ENCODE data around the gene TRAK1.
A peak's percentile ranks its signal among the peaks of the same experiment; 100 is the strongest.

TRAK1 gene

GRCh38 chr3:42175386-42176240 lies 84.5 kb downstream of the TRAK1 start:
- Histone ChIP-seq H3K27ac (ENCODE audit: low read depth, low read length) (no peak overlapping the region), H3K4me3 (ENCODE audit: low read depth in 1 of 2, low read length in 2 of 2) (no peak overlapping the region), H3K4me1 (ENCODE audit: control insufficient read depth in 1 of 2, insufficient read depth in 2 of 2, low read length in 2 of 2) (peaks cover 29 to 30% of the 10 kb centered on the region in 2 donors), H3K36me3 (ENCODE audit: control insufficient read depth in 1 of 2, insufficient read depth in 2 of 2, low read length in 2 of 2) (peaks cover 0 to 12% of the 10 kb centered on the region in 2 donors), H3K9me3 (ENCODE audit: control insufficient read depth in 1 of 2, low read length in 2 of 2) (no peaks in the 10 kb centered on the region), H3K27me3 (ENCODE audit: control insufficient read depth in 1 of 2, insufficient read depth in 2 of 2, low read length in 2 of 2) (no peaks in the 10 kb centered on the region), H3K9ac (ENCODE audit: low read depth in 1 of 2, low read length in 2 of 2) (no peak overlapping the region)

DNA sequence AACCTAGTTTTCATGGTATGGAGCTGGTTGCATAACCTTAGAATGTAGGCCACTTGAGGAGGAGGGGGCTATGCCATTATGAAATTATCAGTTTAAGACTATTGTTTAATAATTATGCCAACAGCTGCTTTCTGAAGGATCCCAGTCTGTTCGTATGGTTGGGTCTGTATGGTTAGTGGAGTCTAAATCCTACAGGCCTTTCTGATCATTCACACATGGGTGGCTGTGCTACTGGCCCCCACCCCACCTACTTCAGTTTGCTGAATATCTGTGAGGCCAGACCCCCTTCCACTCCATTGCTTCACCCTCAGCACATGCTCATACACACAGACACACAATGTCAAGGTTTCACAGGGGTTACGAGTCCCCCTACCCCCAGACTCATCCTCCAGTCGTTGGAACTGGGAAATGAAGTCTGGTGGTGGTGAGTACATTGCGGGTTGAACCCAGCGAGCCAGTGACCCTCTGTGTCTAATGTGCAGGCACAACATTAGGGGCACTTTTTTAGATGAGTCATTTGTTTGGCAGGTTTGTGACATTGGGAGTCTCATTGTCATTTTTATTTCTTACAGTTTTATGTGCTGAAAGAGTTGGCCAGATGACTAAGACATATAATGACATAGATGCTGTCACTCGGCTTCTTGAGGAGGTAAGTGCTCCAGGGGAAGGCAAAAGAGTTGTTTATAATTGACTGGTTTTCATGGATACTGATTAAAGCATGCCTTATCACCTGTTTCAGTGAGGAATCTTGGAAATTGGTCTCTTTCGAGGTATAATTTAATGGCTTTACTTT lies 85.3 kb downstream of the TRAK1 start:
- no peaks in the 10 kb centered on the region for H3K27me3 ChIP-seq (ENCODE audit: control insufficient read depth in 1 of 2, insufficient read depth in 2 of 2, low read length in 2 of 2)
- no peak overlapping the region for H3K9ac ChIP-seq (ENCODE audit: low read depth in 1 of 2, low read length in 2 of 2)
- H3K4me3 ChIP-seq (ENCODE audit: low read depth in 1 of 2, low read length in 2 of 2): no peak overlapping the region
- H3K9me3 ChIP-seq (ENCODE audit: control insufficient read depth in 1 of 2, low read length in 2 of 2): no peaks in the 10 kb centered on the region
- H3K4me1 ChIP-seq (ENCODE audit: control insufficient read depth in 1 of 2, insufficient read depth in 2 of 2, low read length in 2 of 2): peaks cover 36 to 37% of the 10 kb centered on the region in 2 donors
- H3K27ac ChIP-seq (ENCODE audit: low read depth, low read length): no peak overlapping the region
- peaks cover 0 to 12% of the 10 kb centered on the region in 2 donors for H3K36me3 ChIP-seq (ENCODE audit: control insufficient read depth in 1 of 2, insufficient read depth in 2 of 2, low read length in 2 of 2)

- no peak overlapping the region for H3K9ac ChIP-seq (ENCODE audit: low read depth in 1 of 2, low read length in 2 of 2)
- H3K27ac ChIP-seq (ENCODE audit: low read depth, low read length): no peak overlapping the region
- H3K4me3 ChIP-seq (ENCODE audit: low read depth in 1 of 2, low read length in 2 of 2): no peak overlapping the region
- H3K9me3 ChIP-seq (ENCODE audit: control insufficient read depth in 1 of 2, low read length in 2 of 2): no peaks in the 10 kb centered on the region
- H3K4me1 ChIP-seq (ENCODE audit: control insufficient read depth in 1 of 2, insufficient read depth in 2 of 2, low read length in 2 of 2): peaks cover 41 to 42% of the 10 kb centered on the region in 2 donors
- H3K27me3 ChIP-seq (ENCODE audit: control insufficient read depth in 1 of 2, insufficient read depth in 2 of 2, low read length in 2 of 2): no peaks in the 10 kb centered on the region
- peaks cover 0 to 12% of the 10 kb centered on the region in 2 donors for H3K36me3 ChIP-seq (ENCODE audit: control insufficient read depth in 1 of 2, insufficient read depth in 2 of 2, low read length in 2 of 2)
Observed at GRCh38 chr3:42177068-42177800, 86.1 kb downstream of the TRAK1 start.

- H3K9me3 ChIP-seq (ENCODE audit: control insufficient read depth in 1 of 2, low read length in 2 of 2): no peaks in the 10 kb centered on the region
- H3K4me3 ChIP-seq (ENCODE audit: low read depth in 1 of 2, low read length in 2 of 2): no peak overlapping the region
Observed at GRCh38 chr3:42177801-42178150, 86.6 kb downstream of the TRAK1 start.

GRCh38 chr3:42179110-42179725 lies 88.1 kb downstream of the TRAK1 start:
- no peaks in the 10 kb centered on the region for H3K9me3 ChIP-seq (ENCODE audit: control insufficient read depth in 1 of 2, low read length in 2 of 2)
- peaks cover 42 to 47% of the 10 kb centered on the region in 2 donors for H3K4me1 ChIP-seq (ENCODE audit: control insufficient read depth in 1 of 2, insufficient read depth in 2 of 2, low read length in 2 of 2)
- H3K27ac ChIP-seq (ENCODE audit: low read depth, low read length): peak overlapping the region; percentile 70
- peak overlapping the region in 1 of 2 donors; percentile 52 for H3K9ac ChIP-seq (ENCODE audit: low read depth in 1 of 2, low read length in 2 of 2)
- no peaks in the 10 kb centered on the region for H3K27me3 ChIP-seq (ENCODE audit: control insufficient read depth in 1 of 2, insufficient read depth in 2 of 2, low read length in 2 of 2)
- H3K36me3 ChIP-seq (ENCODE audit: control insufficient read depth in 1 of 2, insufficient read depth in 2 of 2, low read length in 2 of 2): peaks cover 0 to 12% of the 10 kb centered on the region in 2 donors
- H3K4me3 ChIP-seq (ENCODE audit: low read depth in 1 of 2, low read length in 2 of 2): peak overlapping the region; percentile 22 to 46

More at GRCh38 chr3:42177801-42178150, 86.6 kb downstream of the TRAK1 start:
- Histone ChIP-seq H3K4me1 (ENCODE audit: control insufficient read depth in 1 of 2, insufficient read depth in 2 of 2, low read length in 2 of 2) (peaks cover 42 to 45% of the 10 kb centered on the region in 2 donors), H3K36me3 (ENCODE audit: control insufficient read depth in 1 of 2, insufficient read depth in 2 of 2, low read length in 2 of 2) (peaks cover 0 to 12% of the 10 kb centered on the region in 2 donors), H3K27me3 (ENCODE audit: control insufficient read depth in 1 of 2, insufficient read depth in 2 of 2, low read length in 2 of 2) (no peaks in the 10 kb centered on the region), H3K9ac (ENCODE audit: low read depth in 1 of 2, low read length in 2 of 2) (no peak overlapping the region), H3K27ac (ENCODE audit: low read depth, low read length) (no peak overlapping the region)

DNA sequence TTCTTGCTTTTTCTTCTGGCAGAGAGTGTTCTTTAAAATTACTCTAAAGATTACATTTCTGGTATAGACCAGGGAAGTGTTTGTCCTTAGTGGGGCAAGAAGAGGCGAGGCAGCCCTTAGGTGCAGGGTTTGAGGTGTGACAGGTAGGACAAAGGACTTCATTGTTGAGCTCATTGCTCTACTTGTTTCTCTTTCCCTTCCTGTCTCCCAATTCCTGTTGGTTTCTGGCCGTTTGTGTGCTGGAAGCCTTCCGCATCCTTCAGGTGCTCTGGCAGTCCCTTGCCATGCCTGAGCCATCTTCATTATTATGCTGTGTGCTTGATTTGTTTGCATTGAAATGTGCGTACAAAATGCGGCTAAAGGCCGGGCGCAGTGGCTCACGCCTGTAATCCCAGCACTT lies 89.7 kb downstream of the TRAK1 start:
- H3K4me1 ChIP-seq (ENCODE audit: control insufficient read depth in 1 of 2, insufficient read depth in 2 of 2, low read length in 2 of 2): peaks cover 42 to 48% of the 10 kb centered on the region in 2 donors
- peak overlapping the region; percentile 58 for H3K27ac ChIP-seq (ENCODE audit: low read depth, low read length)
- H3K36me3 ChIP-seq (ENCODE audit: control insufficient read depth in 1 of 2, insufficient read depth in 2 of 2, low read length in 2 of 2): peaks cover 5 to 19% of the 10 kb centered on the region in 2 donors
- H3K9me3 ChIP-seq (ENCODE audit: control insufficient read depth in 1 of 2, low read length in 2 of 2): no peaks in the 10 kb centered on the region
- H3K4me3 ChIP-seq (ENCODE audit: low read depth in 1 of 2, low read length in 2 of 2): no peak overlapping the region
- no peaks in the 10 kb centered on the region for H3K27me3 ChIP-seq (ENCODE audit: control insufficient read depth in 1 of 2, insufficient read depth in 2 of 2, low read length in 2 of 2)
- H3K9ac ChIP-seq (ENCODE audit: low read depth in 1 of 2, low read length in 2 of 2): peak overlapping the region; percentile 17 to 20

DNA sequence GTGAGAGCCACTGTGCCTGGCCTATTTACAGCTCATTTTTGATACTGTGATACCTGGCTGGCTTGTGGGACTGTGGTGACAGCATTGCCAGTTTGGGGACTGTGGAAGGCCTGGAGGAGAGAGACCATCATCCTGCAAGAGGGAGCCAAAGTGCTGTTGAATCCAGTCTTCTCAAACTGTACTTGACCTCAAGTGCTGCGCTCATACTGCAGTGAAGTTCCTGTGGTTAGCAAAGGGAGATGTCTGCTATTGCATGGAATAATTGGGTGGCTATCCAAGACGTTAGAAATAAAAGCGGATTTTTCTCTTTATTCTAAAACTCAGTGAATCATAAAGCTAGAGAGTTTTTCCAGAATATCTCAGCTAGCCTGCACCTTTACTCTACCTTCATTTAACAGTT lies 91.4 kb downstream of the TRAK1 start:
- Histone ChIP-seq H3K36me3 (ENCODE audit: control insufficient read depth in 1 of 2, insufficient read depth in 2 of 2, low read length in 2 of 2) (peaks cover 5 to 23% of the 10 kb centered on the region in 2 donors), H3K4me1 (ENCODE audit: control insufficient read depth in 1 of 2, insufficient read depth in 2 of 2, low read length in 2 of 2) (peaks cover 42 to 48% of the 10 kb centered on the region in 2 donors), H3K4me3 (ENCODE audit: low read depth in 1 of 2, low read length in 2 of 2) (no peak overlapping the region), H3K27ac (ENCODE audit: low read depth, low read length) (no peak overlapping the region), H3K9ac (ENCODE audit: low read depth in 1 of 2, low read length in 2 of 2) (no peak overlapping the region), H3K27me3 (ENCODE audit: control insufficient read depth in 1 of 2, insufficient read depth in 2 of 2, low read length in 2 of 2) (no peaks in the 10 kb centered on the region), H3K9me3 (ENCODE audit: control insufficient read depth in 1 of 2, low read length in 2 of 2) (no peaks in the 10 kb centered on the region)

DNA sequence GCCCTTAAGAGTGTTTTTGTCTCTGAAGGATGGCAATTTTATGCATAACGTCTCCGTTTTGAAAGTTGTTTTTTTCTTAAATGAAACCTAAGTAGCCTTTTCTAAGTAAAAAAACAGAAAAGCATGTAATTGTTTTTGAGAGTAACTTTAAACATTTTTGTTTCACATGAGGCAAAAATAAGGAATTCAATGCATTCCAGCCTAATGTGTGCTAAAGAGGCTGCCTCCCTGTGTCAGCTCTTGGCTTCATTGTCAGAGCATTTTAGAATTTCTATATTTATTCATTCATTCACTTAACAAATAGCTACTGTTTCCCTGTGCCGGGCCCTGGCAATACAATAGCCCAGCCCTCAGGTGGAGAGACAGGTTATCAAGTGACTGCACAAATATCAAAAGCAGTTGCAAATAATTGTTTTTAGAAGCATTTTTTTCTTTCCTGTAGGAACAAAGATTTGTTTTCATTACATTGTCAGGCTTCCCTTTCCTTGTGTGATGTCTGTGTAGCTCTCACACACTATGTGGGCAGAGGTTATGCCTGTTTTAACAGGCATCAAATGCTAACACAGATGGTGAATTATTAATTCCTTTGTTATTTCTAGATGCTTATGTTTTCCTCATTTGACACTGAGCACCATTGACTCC lies 93.0 kb downstream of the TRAK1 start:
- Histone ChIP-seq H3K27me3 (ENCODE audit: control insufficient read depth in 1 of 2, insufficient read depth in 2 of 2, low read length in 2 of 2) (no peaks in the 10 kb centered on the region), H3K4me1 (ENCODE audit: control insufficient read depth in 1 of 2, insufficient read depth in 2 of 2, low read length in 2 of 2) (peaks cover 47 to 52% of the 10 kb centered on the region in 2 donors), H3K36me3 (ENCODE audit: control insufficient read depth in 1 of 2, insufficient read depth in 2 of 2, low read length in 2 of 2) (peaks cover 5 to 16% of the 10 kb centered on the region in 2 donors), H3K27ac (ENCODE audit: low read depth, low read length) (no peak overlapping the region), H3K9ac (ENCODE audit: low read depth in 1 of 2, low read length in 2 of 2) (no peak overlapping the region), H3K4me3 (ENCODE audit: low read depth in 1 of 2, low read length in 2 of 2) (no peak overlapping the region), H3K9me3 (ENCODE audit: control insufficient read depth in 1 of 2, low read length in 2 of 2) (no peaks in the 10 kb centered on the region)

- Histone ChIP-seq H3K4me1 (ENCODE audit: control insufficient read depth in 1 of 2, insufficient read depth in 2 of 2, low read length in 2 of 2) (peaks cover 43 to 47% of the 10 kb centered on the region in 2 donors), H3K9ac (ENCODE audit: low read depth in 1 of 2, low read length in 2 of 2) (no peak overlapping the region), H3K4me3 (ENCODE audit: low read depth in 1 of 2, low read length in 2 of 2) (no peak overlapping the region), H3K9me3 (ENCODE audit: control insufficient read depth in 1 of 2, low read length in 2 of 2) (no peaks in the 10 kb centered on the region), H3K36me3 (ENCODE audit: control insufficient read depth in 1 of 2, insufficient read depth in 2 of 2, low read length in 2 of 2) (peaks cover 5 to 21% of the 10 kb centered on the region in 2 donors), H3K27me3 (ENCODE audit: control insufficient read depth in 1 of 2, insufficient read depth in 2 of 2, low read length in 2 of 2) (no peaks in the 10 kb centered on the region), H3K27ac (ENCODE audit: low read depth, low read length) (no peak overlapping the region)
Observed at GRCh38 chr3:42184651-42185443, 93.7 kb downstream of the TRAK1 start.
